ENCODE data around the gene UMODL1. TPM values are rescaled to one million over a fixed set of nuclear protein-coding genes. Genes with fewer than 3 reads are reported as not detected.

The UMODL1 gene
- total and polyA plus RNA-seq, 10 of the 15 experiments (the other 5 are each of a cell fraction or from before 2014, with no cell fraction given), result 0.01 to 0.11 (median 0.03) TPM; not detected in 5

- intact Hi-C loops (cut with micrococcal nuclease; ENCODE audit: unreplicated experiment) (no loop called here), in situ Hi-C loops (cut with MboI) (no loop called here)
- H3K27me3 ChIP-seq (replicated peaks in 1 of 2; ENCODE audit: control insufficient read depth in 2 of 2, insufficient read depth in 2 of 2, low read length in 1 of 2), result no peaks in the 10 kb centered on the region
- ATAC-seq (no peak), DNase-seq (ENCODE audit: low read depth, low spot score) (no peak), FAIRE-seq (no peak)
- no peaks in the 10 kb centered on the region for H3K9me3 ChIP-seq (replicated peaks; ENCODE audit: control insufficient read depth, insufficient read depth, low read length)
- H3K4me1 ChIP-seq (ENCODE audit: control insufficient read depth, insufficient read depth, low read length), result peaks cover 4% of the 10 kb centered on the region
- ChIA-PET CTCF (interaction anchor here (1.4 to 1.5 kb wide), 2 partner anchors 32 to 81 kb away, joined by 3 to 6 read pairs; no protein-coding TSS in a partner anchor), POLR2A (no interaction called here), RAD21 (ENCODE audit: unreplicated experiment) (interaction anchor here (1.0 kb wide), 1 partner anchor 62 kb away, joined by 3 read pairs; no protein-coding TSS in a partner anchor), SMC1A (ENCODE audit: uncharacterized antibody, unreplicated experiment) (interaction anchor here (0.8 to 1.9 kb wide), 4 partner anchors 12 to 32 kb away, joined by 3 to 11 read pairs (median 5); no protein-coding TSS in a partner anchor)
- H3K27ac ChIP-seq (ENCODE audit: control insufficient read depth, insufficient read depth), result no peak overlapping the region
- H3K79me2 ChIP-seq (ENCODE audit: control insufficient read depth, insufficient read depth, low read length), result no peaks in the 10 kb centered on the region
- 52% methylated on average over 16 of the region's 16 CpGs for WGBS (ENCODE audit: insufficient coverage, insufficient replicate concordance, low lambda C conversion rate, missing lambda C conversion rate)
- H3K36me3 ChIP-seq (ENCODE audit: control insufficient read depth in 2 of 2, insufficient read depth in 2 of 2, low read length in 1 of 2), result no peaks in the 10 kb centered on the region
- BruUV-seq (replicated peaks), result no TSS peak
- no peaks in the 10 kb centered on the region for H4K20me1 ChIP-seq (ENCODE audit: control insufficient read depth, insufficient read depth)
- no peak overlapping the region for H3K9ac ChIP-seq (ENCODE audit: control insufficient read depth, insufficient read depth, low read length)
- H2AFZ ChIP-seq (ENCODE audit: control insufficient read depth, low read depth, low read length), result no peak overlapping the region
- H3K4me2 ChIP-seq (ENCODE audit: control insufficient read depth, insufficient read depth), result no peak overlapping the region
- no peak overlapping the region for H3K4me3 ChIP-seq
- TF ChIP-seq POLR2A (IDR thresholded peaks at IDR 0.05; ENCODE audit: low read depth, low read length), result no peak
- TF ChIP-seq ATF3 (IDR thresholded peaks at IDR 0.05; ENCODE audit: borderline replicate concordance, extremely low read depth, low read depth, low read length), result no peak
- TF ChIP-seq POLR2AphosphoS5 (IDR thresholded peaks at IDR 0.05; ENCODE audit: low read length), result no peak
- no peak for TF ChIP-seq ZSCAN29 (IDR thresholded peaks at IDR 0.05)
- no peak for TF ChIP-seq CHD2 (IDR thresholded peaks at IDR 0.05; ENCODE audit: borderline replicate concordance, low read depth, low read length)
- no peak for TF ChIP-seq EED (IDR thresholded peaks at IDR 0.05; ENCODE audit: low read depth)
- TF ChIP-seq E2F4 (IDR thresholded peaks at IDR 0.05; ENCODE audit: low read depth, low read length), result no peak
- TF ChIP-seq PAX5 (IDR thresholded peaks at IDR 0.05; ENCODE audit: borderline replicate concordance, low read depth, low read length), result no peak
- TF ChIP-seq BACH1 (IDR thresholded peaks at IDR 0.05; ENCODE audit: borderline replicate concordance), result no peak
- no peak for TF ChIP-seq POLR2AphosphoS2 (IDR thresholded peaks at IDR 0.05; ENCODE audit: low read depth, low read length)
- no peak for TF ChIP-seq NR2F1 (conservative IDR thresholded peaks at IDR 0.05)
- TF ChIP-seq NR2C2 (IDR thresholded peaks at IDR 0.05; ENCODE audit: borderline replicate concordance, control insufficient read depth, insufficient read length, low read depth), result no peak
- no peak for TF ChIP-seq HDGF (IDR thresholded peaks at IDR 0.05)
- no peak for TF ChIP-seq FOS (IDR thresholded peaks at IDR 0.05; ENCODE audit: borderline replicate concordance, extremely low read depth, insufficient read length)
- TF ChIP-seq POU2F2 (IDR thresholded peaks at IDR 0.05; ENCODE audit: borderline replicate concordance, low read depth, low read length), result no peak
- no peak for TF ChIP-seq RELB (IDR thresholded peaks at IDR 0.05; ENCODE audit: low read depth)
- TF ChIP-seq SRF (IDR thresholded peaks at IDR 0.05; ENCODE audit: low read depth in 2 of 2, low read length in 2 of 2), result no peak
- no peak for TF ChIP-seq TAF1 (IDR thresholded peaks at IDR 0.05; ENCODE audit: borderline replicate concordance, low read depth, low read length)
These were observed 14.3 kb downstream of the UMODL1 start for GRCh38 chr21:42085246-42086077.

Measured in GM12878 (cell line).